Fibroblast of mammary gland (primary cell): ENCODE data around the gene ELAVL3.

Experiments
- DNase-seq: peaks from one replicate; pipeline ENCODE4 v3.0.0-alpha.2; 2010; ENCODE audit warnings: low read depth
- H3K4me3 ChIP-seq: 2 replicates; pipeline ENCODE4 v1.5.1; 2011; ENCODE audit warnings: low read depth, mild to moderate bottlenecking, low read length, moderate library complexity; ENCODE audit not compliant: control insufficient read depth
- TF ChIP-seq, protein P1 (sequence below): conservative IDR thresholded peaks from 2 replicates; pipeline ENCODE4 v1.5.1; 2011; ENCODE audit warnings: low read depth, low read length, inconsistent platforms; ENCODE audit not compliant: control insufficient read depth, insufficient read depth

ELAVL3 gene

DNA sequence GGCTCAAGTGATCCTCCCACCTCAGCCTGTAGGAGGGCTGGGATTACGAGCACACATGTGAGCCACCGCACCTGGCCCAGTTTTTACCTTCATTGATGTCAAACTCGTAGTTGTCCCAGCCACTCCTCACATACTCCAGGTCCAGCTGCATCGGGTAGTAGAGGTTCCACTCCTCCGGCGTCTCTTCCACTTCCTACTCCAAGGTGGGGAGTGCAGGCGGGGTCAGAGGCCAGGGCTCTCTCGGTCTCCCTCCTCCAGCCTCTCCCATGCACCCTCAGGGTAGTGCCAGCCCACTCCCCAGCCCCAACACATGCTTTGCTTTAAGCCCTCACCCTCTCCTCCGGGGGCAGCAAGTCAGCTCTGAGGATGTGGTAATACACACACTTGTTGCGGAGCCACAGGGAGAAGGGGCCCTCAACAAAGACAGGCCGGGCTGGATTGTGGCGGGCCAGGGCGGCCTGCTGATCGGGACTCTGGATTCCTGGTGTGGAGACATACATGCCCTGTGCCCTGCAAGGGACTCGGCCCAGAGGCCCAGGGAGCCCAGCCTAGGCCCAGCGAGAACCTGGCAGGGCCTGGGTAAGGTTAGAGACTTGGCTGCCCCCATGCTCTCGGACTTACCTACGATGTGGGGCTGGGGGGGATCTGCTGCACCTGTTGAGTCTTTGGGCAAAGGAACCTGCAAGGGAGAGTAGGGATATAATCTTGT lies 26.7 kb upstream of the ELAVL3 start:
- TF ChIP-seq, protein P1, sequence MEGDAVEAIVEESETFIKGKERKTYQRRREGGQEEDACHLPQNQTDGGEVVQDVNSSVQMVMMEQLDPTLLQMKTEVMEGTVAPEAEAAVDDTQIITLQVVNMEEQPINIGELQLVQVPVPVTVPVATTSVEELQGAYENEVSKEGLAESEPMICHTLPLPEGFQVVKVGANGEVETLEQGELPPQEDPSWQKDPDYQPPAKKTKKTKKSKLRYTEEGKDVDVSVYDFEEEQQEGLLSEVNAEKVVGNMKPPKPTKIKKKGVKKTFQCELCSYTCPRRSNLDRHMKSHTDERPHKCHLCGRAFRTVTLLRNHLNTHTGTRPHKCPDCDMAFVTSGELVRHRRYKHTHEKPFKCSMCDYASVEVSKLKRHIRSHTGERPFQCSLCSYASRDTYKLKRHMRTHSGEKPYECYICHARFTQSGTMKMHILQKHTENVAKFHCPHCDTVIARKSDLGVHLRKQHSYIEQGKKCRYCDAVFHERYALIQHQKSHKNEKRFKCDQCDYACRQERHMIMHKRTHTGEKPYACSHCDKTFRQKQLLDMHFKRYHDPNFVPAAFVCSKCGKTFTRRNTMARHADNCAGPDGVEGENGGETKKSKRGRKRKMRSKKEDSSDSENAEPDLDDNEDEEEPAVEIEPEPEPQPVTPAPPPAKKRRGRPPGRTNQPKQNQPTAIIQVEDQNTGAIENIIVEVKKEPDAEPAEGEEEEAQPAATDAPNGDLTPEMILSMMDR = no peak
- H3K4me3 ChIP-seq = no peak overlapping the region
- no peak for DNase-seq

DNA sequence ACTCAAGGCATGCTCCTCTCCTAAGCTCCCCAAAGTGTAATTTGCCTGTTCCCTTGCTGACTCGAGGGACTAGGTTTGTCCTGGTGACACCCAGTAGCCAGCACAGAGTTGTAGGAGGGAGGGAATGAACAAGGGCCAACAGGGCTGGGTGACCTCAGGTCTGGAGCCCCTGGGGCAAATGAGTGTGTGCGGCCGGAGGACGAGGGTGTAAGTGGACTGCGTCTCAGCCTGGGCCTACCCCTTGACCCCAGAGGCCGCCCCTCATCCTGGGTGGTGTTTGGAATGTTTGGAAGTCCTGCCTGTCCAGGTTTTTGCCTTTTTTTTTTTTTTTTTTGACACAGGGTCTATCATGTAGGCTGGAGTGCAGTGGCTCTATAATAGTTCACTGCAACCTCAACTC lies 26.1 kb upstream of the ELAVL3 start:
- no peak for DNase-seq
- TF ChIP-seq, protein P1 = no peak
- no peak overlapping the region for H3K4me3 ChIP-seq

DNA sequence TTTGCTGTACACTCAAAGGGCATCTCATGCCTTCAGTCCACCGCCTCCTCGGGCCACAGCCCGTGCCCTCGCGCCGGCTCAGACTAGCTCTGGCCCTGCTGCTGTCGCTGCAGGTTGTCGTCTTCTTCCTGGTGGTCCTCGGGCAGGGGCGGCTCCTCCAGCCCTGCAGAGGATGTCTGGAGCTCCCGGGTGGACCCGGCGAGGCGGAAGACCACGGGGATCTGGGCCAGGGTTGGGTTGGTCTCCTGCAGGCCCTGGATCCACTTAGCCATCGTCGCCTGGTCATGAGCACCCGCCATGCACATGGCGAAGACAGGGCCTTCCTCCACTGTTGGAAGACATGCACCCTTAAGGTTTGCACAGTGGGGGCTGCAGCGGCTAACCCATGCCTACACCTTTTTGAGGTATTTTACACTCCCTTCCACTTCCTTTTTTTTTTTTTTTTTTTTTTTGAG lies 25.3 kb upstream of the ELAVL3 start:
- peak overlapping the region; percentile 52 for H3K4me3 ChIP-seq
- TF ChIP-seq, protein P1 = no peak
- no peak for DNase-seq

DNA sequence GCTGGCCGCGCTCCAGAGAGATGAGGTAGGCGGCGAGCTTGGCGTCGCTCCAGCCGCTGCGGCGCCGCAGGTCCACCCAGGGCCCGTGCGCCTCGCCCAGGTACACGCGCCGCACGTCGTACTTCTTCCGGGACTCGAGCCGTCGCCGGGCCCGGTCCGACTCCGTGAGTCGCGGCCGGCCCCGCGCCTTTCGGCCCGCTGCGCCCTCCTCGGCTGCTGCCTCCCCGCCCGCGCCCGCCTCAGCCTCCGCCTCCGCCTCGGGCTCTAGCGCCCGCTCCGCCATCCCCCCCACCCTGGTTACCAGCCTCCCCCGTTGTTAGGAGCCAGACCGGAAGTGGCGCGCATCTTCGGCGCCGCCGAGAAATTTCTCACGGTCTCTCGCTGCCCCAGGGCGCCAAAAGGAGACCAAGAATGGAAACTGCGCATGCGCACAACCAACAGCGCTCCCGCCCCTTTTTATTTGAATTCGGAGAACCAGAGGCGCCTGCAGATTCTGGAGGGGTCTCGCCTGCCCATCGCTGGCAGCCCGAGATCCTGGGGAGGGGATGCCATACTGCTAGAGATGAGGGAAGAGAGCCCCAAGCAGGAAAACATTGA lies 24.8 kb upstream of the ELAVL3 start, which contains the start of gene ZNF653:
TSS of gene ZNF653 (minus strand) at position 336 of the 597 bp plus-strand sequence. CDS start at position 283, 53 bp downstream.
- TF ChIP-seq, protein P1 = no peak
- peak within 1 kb of the TSS; percentile 52 for H3K4me3 ChIP-seq
- peak; percentile 93 for DNase-seq

DNA sequence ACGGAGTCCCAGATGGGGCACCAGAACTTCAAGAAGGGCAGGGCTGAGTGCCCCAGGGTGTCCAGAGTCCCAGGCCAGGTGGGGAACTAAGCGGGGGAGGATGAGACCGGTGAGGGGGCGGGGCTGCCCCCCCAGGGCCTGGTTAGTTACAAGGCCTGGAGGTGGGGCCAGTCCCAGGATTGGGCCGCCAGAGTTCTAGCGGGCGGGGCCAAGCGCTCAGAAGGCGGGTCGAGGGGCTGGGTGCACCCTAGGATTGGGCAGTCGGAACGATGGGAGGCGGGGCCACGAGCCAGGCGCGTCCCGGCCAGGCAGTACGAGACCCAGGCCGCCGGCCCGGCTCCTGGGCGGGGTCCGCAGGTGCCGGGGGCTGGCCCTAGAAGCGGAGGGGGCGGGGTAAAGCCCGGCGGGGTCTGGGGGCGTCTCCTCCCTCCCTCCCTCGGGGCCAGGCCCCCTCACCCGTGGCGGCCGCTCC lies 24.2 kb upstream of the ELAVL3 start:
- peak; percentile 90 for DNase-seq
- H3K4me3 ChIP-seq = peak overlapping the region; percentile 52
- TF ChIP-seq, protein P1 = no peak

DNA sequence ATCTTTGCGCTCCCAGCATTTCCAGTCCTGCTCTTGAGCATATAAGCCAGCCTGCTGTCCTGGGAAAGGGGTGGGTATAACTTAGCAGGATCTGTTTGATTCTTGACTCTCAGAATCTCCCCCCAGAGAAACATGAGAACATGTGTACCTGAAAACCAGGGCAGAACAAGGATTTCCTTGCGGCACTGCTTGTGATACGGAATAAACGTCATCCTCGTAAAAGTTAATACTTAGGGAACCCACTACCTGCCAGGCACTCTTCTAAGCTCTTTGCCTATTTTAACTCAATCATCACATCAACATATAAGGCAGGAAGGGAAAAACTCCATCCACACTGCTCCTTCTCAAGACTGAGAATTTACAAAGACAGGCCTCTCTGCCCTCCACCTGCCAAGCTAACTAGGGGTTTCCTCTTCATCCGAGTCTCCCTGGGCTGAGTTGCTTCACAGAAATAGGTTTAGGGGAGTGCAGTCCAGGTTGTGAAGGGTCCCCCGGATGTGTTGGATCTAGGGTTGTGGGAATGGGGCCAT lies 23.7 kb upstream of the ELAVL3 start:
- TF ChIP-seq, protein P1 = no peak
- no peak for DNase-seq
- peak overlapping the region; percentile 52 for H3K4me3 ChIP-seq
